Measurements from ENCODE around the gene TUBB2A. TPM values are rescaled to one million over a fixed set of nuclear protein-coding genes. Genes with fewer than 3 reads are reported as not detected.
A peak's percentile ranks its signal among the peaks of the same experiment; 100 is the strongest.
"Not testable (repeated sequence)": the region's sequence is repeated elsewhere in the genome, so short reads cannot be mapped to it uniquely, and the experiment has no call there.

Gene TUBB2A
- total RNA-seq, 3 donors from 2014 or later (not counting 1 experiment from before 2014, with no cell fraction given) = 9.2 to 13.2 (median 11.4) TPM

DNA sequence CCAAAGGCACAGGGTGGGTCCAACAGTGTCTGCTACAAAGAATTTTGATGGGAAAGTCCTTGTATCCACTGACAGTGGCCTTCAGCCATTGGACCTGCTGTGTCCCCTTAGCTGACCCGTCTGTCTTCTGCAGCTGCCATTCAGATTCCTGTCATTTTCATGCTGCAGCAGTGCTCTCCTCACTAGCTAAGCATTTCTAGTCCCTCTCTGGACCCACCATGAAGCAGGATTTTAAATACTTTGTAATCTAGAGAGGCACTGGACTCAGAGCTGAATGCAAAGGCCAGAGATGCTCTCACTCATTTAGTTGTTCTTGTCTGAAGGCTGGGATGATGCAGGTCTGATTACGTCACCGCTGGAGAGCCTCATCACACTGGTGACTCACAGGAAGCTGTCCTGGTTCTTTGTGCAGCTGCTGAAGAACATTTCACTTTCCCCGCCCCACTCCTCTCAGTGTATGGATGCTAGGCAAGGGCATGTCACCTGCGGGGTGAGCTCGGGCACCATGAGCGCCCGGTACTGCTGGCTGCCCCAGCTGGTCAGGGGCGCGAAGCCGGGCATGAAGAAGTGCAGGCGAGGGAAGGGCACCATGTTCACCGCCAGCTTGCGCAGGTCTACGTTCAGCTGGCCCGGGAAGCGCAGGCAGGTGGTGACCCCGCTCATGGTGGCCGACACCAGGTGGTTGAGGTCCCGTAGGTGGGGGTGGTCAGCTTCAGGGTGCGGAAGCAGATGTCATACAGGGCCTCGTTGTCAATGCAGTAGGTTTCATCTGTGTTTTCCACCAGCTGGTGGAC lies 19.4 kb upstream of the TUBB2A start:
- H3K4me3 ChIP-seq (ENCODE audit: low read length) = no peak overlapping the region
- H3K27ac ChIP-seq (ENCODE audit: low read length) = no peak overlapping the region
- no peaks in the 10 kb centered on the region for H3K9me3 ChIP-seq (ENCODE audit: control insufficient read depth, insufficient read depth, low read length)
- WGBS (ENCODE audit: insufficient coverage) = 84% methylated on average over 22 of the region's 22 CpGs
- peaks cover 0 to 17% of the 10 kb centered on the region in 2 donors for H3K27me3 Mint-ChIP-seq (ENCODE audit: low read depth in 2 of 2)
- DNase-seq = peak in 1 of 2 donors; percentile 28
- peak in 1 of 3 donors; percentile 27 for ATAC-seq
- TF ChIP-seq, protein P1, sequence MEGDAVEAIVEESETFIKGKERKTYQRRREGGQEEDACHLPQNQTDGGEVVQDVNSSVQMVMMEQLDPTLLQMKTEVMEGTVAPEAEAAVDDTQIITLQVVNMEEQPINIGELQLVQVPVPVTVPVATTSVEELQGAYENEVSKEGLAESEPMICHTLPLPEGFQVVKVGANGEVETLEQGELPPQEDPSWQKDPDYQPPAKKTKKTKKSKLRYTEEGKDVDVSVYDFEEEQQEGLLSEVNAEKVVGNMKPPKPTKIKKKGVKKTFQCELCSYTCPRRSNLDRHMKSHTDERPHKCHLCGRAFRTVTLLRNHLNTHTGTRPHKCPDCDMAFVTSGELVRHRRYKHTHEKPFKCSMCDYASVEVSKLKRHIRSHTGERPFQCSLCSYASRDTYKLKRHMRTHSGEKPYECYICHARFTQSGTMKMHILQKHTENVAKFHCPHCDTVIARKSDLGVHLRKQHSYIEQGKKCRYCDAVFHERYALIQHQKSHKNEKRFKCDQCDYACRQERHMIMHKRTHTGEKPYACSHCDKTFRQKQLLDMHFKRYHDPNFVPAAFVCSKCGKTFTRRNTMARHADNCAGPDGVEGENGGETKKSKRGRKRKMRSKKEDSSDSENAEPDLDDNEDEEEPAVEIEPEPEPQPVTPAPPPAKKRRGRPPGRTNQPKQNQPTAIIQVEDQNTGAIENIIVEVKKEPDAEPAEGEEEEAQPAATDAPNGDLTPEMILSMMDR (IDR thresholded peaks at IDR 0.05) = no peak
- H3K4me1 Mint-ChIP-seq = no peaks in the 10 kb centered on the region
- H3K36me3 ChIP-seq (ENCODE audit: control insufficient read depth, insufficient read depth, low read length) = no peaks in the 10 kb centered on the region
- H3K36me3 Mint-ChIP-seq = no peaks in the 10 kb centered on the region
- no peaks in the 10 kb centered on the region for H3K9me3 Mint-ChIP-seq
- no peaks in the 10 kb centered on the region for H3K27me3 ChIP-seq (ENCODE audit: control insufficient read depth, insufficient read depth, low read length)
- no peak overlapping the region for H3K27ac Mint-ChIP-seq
- intact Hi-C loops (cut with micrococcal nuclease) = no loop called here
- H3K4me3 Mint-ChIP-seq = no peak overlapping the region
- H3K4me1 ChIP-seq (ENCODE audit: control insufficient read depth, insufficient read depth, low read length) = no peaks in the 10 kb centered on the region

DNA sequence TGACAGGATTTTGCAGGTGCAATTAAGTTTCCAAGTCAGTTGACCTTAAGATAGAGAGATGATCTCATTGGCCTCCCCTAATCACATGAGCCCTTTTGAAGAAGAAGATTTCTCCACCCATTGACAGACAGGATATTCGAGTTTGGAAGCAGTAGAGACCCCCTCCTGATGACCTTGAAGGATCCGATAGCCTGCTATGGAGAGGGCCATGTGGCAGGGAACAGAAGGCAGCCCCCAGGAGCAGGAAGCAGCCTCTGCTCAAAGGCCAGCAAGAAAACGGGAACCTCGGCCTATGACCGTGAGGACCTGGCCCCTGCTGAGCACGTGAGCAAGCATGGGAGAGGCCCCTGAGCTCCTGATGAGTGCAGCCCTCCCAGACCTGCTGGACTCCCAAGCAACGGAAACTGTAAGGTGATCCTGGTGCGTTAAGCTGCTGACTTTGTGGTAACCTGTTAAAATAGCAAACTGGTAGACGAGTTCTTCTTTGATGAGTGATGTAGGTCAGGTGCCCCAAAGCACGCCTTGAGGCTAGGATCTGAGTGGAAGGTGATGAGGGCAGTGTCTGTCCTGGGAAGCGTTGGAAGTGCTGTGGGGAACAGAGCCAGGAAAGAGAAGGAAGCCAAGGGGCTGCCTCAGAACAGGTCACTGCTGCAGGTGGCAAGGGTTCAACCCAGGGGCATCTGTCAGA lies 18.5 kb upstream of the TUBB2A start:
- H3K4me3 Mint-ChIP-seq = no peak overlapping the region
- no peak for ATAC-seq
- no peak overlapping the region for H3K27ac Mint-ChIP-seq

DNA sequence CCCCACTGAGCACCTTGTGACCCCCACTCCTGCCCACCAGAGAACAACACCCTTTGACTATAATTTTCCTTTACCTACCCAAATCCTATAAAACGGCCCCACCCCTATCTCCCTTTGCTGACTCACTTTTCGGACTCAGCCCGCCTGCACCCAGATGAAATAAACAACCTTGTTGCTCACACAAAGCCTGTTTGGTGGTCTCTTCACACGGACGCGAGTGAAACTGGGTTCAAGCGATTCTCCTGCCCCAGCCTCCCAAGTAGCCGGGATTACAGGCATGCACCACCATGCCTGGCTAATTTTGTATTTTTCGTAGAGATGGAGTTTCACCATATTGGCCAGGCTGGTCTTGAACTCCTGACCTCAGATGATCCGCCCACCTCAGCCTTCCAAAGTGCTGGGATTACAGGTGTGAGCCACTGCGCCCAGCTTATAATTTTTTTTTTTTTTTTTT lies 16.3 kb upstream of the TUBB2A start:
- H3K4me1 Mint-ChIP-seq; intact Hi-C loops (cut with micrococcal nuclease); H3K27me3 Mint-ChIP-seq (ENCODE audit: low read depth in 2 of 2); H3K4me3 Mint-ChIP-seq; H3K27me3 ChIP-seq (ENCODE audit: control insufficient read depth, insufficient read depth, low read length); H3K36me3 ChIP-seq (ENCODE audit: control insufficient read depth, insufficient read depth, low read length); H3K9me3 Mint-ChIP-seq; H3K36me3 Mint-ChIP-seq; DNase-seq; H3K27ac ChIP-seq (ENCODE audit: low read length); H3K4me3 ChIP-seq (ENCODE audit: low read length); H3K27ac Mint-ChIP-seq; H3K4me1 ChIP-seq (ENCODE audit: control insufficient read depth, insufficient read depth, low read length); H3K9me3 ChIP-seq (ENCODE audit: control insufficient read depth, insufficient read depth, low read length); ATAC-seq: not testable (repeated sequence)
- 92% methylated on average over 11 of the region's 11 CpGs for WGBS (ENCODE audit: insufficient coverage)

More for the DNA sequence above, 18.5 kb upstream of the TUBB2A start:
- no peak overlapping the region for H3K4me3 ChIP-seq (ENCODE audit: low read length)
- H3K36me3 ChIP-seq (ENCODE audit: control insufficient read depth, insufficient read depth, low read length) = no peaks in the 10 kb centered on the region
- TF ChIP-seq, protein P1 (IDR thresholded peaks at IDR 0.05) = no peak
- DNase-seq = no peak
- no peaks in the 10 kb centered on the region for H3K4me1 ChIP-seq (ENCODE audit: control insufficient read depth, insufficient read depth, low read length)
- Mint-ChIP-seq H3K27me3 (ENCODE audit: low read depth in 2 of 2) (peaks cover 0 to 14% of the 10 kb centered on the region in 2 donors), H3K9me3 (no peaks in the 10 kb centered on the region), H3K36me3 (no peaks in the 10 kb centered on the region), H3K4me1 (no peaks in the 10 kb centered on the region)
- WGBS (ENCODE audit: insufficient coverage) = 73% methylated on average over 11 of the region's 11 CpGs
- no peaks in the 10 kb centered on the region for H3K9me3 ChIP-seq (ENCODE audit: control insufficient read depth, insufficient read depth, low read length)
- H3K27ac ChIP-seq (ENCODE audit: low read length) = no peak overlapping the region
- intact Hi-C loops (cut with micrococcal nuclease) = no loop called here
- no peaks in the 10 kb centered on the region for H3K27me3 ChIP-seq (ENCODE audit: control insufficient read depth, insufficient read depth, low read length)

DNA sequence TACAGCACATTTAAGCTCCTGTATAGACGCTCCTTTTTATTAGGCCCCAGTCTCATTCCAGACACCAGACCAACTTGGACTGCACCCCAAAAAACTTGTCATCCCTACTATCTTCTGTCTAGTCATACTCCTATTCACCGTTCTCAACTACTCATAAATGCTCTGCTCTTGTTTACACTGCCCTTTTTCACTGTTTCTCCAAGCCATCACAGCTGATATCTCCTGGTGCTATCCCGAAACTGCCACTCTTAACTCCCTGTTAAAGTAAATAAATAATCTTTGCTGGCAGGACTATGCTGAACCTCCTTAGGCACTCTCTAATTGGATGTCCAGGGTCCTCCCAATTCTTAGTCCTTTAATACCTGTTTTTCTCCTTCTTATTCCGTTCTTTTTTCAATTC lies 15.4 kb upstream of the TUBB2A start:
- H3K4me3 Mint-ChIP-seq; H3K4me1 ChIP-seq (ENCODE audit: control insufficient read depth, insufficient read depth, low read length); H3K27me3 ChIP-seq (ENCODE audit: control insufficient read depth, insufficient read depth, low read length); H3K27ac ChIP-seq (ENCODE audit: low read length); H3K36me3 ChIP-seq (ENCODE audit: control insufficient read depth, insufficient read depth, low read length); DNase-seq; H3K4me1 Mint-ChIP-seq; H3K27ac Mint-ChIP-seq; ATAC-seq; H3K36me3 Mint-ChIP-seq; H3K9me3 Mint-ChIP-seq; H3K27me3 Mint-ChIP-seq (ENCODE audit: low read depth in 2 of 2); H3K4me3 ChIP-seq (ENCODE audit: low read length); intact Hi-C loops (cut with micrococcal nuclease); H3K9me3 ChIP-seq (ENCODE audit: control insufficient read depth, insufficient read depth, low read length): not testable (repeated sequence)
- 92% methylated on average over 4 of the region's 4 CpGs for WGBS (ENCODE audit: insufficient coverage)

DNA sequence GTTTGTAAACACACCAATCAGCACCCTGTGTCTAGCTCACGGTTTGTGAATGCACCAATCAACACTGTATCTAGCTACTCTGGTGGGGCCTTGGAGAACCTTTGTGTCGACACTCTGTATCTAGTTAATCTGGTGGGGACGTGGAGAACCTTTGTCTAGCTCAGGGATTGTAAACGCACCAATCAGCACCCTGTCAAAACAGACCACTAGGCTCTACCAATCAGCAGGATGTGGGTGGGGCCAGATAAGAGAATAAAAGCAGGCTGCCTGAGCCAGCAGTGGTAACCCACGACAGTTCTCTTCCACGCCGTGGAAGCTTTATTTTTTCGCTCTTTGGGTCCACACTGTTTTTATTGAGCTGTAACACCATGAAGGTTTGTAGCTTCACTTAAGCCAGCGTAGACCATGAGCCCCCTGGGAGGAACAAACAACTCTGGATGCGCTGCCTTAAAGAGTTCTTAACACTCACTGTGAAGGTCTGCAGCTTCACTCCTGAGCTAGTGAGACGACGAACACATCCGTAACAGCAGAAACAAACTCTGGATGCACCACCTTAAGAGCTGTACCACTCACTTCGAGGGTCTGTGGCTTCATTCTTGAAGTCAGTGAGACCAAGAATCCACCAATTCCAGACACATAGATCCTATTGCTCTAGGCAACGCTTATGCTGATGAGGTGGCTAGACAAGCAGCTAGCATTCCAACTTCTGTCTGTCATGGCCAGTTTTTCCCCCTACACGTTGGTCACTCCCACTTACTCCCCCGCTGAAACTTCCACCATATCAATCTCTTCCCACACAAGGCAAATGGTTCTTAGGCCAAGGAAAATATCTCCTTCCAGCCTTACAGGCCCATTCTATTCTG lies 14.2 kb upstream of the TUBB2A start:
- WGBS (ENCODE audit: insufficient coverage) = 91% methylated on average over 17 of the region's 17 CpGs
- H3K9me3 Mint-ChIP-seq; intact Hi-C loops (cut with micrococcal nuclease); ATAC-seq; DNase-seq; H3K4me1 ChIP-seq (ENCODE audit: control insufficient read depth, insufficient read depth, low read length); H3K27me3 ChIP-seq (ENCODE audit: control insufficient read depth, insufficient read depth, low read length); H3K4me1 Mint-ChIP-seq; H3K36me3 ChIP-seq (ENCODE audit: control insufficient read depth, insufficient read depth, low read length); H3K4me3 Mint-ChIP-seq; H3K27ac ChIP-seq (ENCODE audit: low read length); H3K36me3 Mint-ChIP-seq; H3K27ac Mint-ChIP-seq; H3K9me3 ChIP-seq (ENCODE audit: control insufficient read depth, insufficient read depth, low read length); H3K4me3 ChIP-seq (ENCODE audit: low read length): not testable (repeated sequence)
- H3K27me3 Mint-ChIP-seq (ENCODE audit: low read depth in 2 of 2) = peaks cover 14 to 18% of the 10 kb centered on the region in 2 donors

DNA sequence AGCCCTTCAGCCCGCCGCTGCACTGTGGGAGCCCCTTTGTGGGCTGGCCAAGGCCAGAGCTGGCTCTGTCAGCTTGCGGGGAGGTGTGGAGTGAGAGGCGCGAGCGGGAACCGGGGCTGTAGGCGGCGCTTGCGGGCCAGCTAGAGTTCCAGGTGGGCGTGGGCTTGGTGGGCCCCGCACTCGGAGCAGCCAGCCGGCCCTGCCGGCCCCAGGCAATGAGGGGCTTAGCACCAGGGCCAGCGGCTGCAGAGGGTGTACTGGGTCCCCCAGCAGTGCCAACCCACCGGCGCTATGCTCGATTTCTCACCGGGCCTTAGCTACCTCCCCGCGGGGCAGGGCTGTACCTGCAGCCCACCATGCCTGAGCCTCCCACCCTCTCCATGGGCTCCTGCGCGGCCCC lies 13.3 kb upstream of the TUBB2A start:
- H3K4me3 Mint-ChIP-seq; H3K9me3 Mint-ChIP-seq; H3K27ac ChIP-seq (ENCODE audit: low read length); H3K9me3 ChIP-seq (ENCODE audit: control insufficient read depth, insufficient read depth, low read length); H3K36me3 ChIP-seq (ENCODE audit: control insufficient read depth, insufficient read depth, low read length); DNase-seq; H3K4me3 ChIP-seq (ENCODE audit: low read length); H3K4me1 Mint-ChIP-seq; ATAC-seq; H3K36me3 Mint-ChIP-seq; H3K27me3 ChIP-seq (ENCODE audit: control insufficient read depth, insufficient read depth, low read length); H3K27ac Mint-ChIP-seq; intact Hi-C loops (cut with micrococcal nuclease); H3K4me1 ChIP-seq (ENCODE audit: control insufficient read depth, insufficient read depth, low read length): not testable (repeated sequence)
- H3K27me3 Mint-ChIP-seq (ENCODE audit: low read depth in 2 of 2) = peaks cover 19 to 21% of the 10 kb centered on the region in 2 donors
- 93% methylated on average over 24 of the region's 24 CpGs for WGBS (ENCODE audit: insufficient coverage)
